ENCODE measurements around the gene TRIM72.
"Not testable (repeated sequence)": the region's sequence is repeated elsewhere in the genome, so short reads cannot be mapped to it uniquely, and the experiment has no call there.

Gene TRIM72

DNA sequence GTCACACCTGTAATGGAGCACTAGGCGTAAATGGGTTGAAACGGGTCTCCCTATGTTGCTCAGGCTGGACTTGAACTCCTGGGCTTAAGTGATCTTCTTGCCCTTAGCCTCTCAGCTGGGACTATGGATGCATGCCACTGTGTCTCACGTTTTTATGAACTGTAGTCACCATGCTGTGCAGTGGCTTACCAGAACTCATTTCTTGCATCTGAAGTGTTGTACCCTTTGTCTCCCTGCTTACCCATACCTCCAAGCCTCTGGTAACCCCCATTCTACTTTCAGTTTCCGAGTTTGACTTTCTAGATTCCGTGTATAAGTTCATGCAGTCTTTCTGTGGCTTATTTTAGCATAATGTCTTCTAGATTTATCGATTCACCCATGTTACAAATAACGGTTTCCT is 19.0 kb upstream of the TRIM72 start:
- H3K4me3 ChIP-seq (ENCODE audit: low read depth, low read length): no peak overlapping the region
- no peak for DNase-seq (ENCODE audit: low read depth)
- TF ChIP-seq, protein P1, sequence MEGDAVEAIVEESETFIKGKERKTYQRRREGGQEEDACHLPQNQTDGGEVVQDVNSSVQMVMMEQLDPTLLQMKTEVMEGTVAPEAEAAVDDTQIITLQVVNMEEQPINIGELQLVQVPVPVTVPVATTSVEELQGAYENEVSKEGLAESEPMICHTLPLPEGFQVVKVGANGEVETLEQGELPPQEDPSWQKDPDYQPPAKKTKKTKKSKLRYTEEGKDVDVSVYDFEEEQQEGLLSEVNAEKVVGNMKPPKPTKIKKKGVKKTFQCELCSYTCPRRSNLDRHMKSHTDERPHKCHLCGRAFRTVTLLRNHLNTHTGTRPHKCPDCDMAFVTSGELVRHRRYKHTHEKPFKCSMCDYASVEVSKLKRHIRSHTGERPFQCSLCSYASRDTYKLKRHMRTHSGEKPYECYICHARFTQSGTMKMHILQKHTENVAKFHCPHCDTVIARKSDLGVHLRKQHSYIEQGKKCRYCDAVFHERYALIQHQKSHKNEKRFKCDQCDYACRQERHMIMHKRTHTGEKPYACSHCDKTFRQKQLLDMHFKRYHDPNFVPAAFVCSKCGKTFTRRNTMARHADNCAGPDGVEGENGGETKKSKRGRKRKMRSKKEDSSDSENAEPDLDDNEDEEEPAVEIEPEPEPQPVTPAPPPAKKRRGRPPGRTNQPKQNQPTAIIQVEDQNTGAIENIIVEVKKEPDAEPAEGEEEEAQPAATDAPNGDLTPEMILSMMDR (IDR thresholded peaks at IDR 0.05; ENCODE audit: low read depth, low read length): no peak
- TF ChIP-seq MYC (IDR thresholded peaks at IDR 0.05; ENCODE audit: low read depth, low read length) (no peak), POLR2A (IDR thresholded peaks at IDR 0.05; ENCODE audit: extremely low read depth, insufficient read length) (peak; percentile 16)
- TF ChIP-seq, protein P2, sequence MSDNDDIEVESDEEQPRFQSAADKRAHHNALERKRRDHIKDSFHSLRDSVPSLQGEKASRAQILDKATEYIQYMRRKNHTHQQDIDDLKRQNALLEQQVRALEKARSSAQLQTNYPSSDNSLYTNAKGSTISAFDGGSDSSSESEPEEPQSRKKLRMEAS (IDR thresholded peaks at IDR 0.05; ENCODE audit: low read depth, low read length): no peak

DNA sequence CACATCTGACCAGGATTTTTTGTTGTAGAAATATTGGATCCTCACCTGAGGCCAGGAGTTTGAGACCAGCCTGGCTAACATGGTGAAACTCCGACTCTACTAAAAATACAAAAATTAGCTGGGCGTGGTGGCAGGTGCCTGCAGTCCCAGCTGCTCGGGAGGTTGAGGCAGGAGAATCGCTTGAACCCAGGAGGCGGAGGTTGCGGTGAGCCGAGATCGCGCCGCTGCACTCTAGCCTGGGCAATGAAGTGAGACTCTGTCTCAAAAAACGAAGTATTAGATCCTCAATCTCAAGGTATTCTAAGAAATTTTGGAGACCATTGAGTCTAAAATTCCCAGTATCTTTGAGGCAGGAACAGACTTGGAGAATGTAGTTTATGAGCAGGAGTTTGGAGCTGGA is 18.1 kb upstream of the TRIM72 start:
- DNase-seq (ENCODE audit: low read depth); H3K4me3 ChIP-seq (ENCODE audit: low read depth, low read length): not testable (repeated sequence)

DNA sequence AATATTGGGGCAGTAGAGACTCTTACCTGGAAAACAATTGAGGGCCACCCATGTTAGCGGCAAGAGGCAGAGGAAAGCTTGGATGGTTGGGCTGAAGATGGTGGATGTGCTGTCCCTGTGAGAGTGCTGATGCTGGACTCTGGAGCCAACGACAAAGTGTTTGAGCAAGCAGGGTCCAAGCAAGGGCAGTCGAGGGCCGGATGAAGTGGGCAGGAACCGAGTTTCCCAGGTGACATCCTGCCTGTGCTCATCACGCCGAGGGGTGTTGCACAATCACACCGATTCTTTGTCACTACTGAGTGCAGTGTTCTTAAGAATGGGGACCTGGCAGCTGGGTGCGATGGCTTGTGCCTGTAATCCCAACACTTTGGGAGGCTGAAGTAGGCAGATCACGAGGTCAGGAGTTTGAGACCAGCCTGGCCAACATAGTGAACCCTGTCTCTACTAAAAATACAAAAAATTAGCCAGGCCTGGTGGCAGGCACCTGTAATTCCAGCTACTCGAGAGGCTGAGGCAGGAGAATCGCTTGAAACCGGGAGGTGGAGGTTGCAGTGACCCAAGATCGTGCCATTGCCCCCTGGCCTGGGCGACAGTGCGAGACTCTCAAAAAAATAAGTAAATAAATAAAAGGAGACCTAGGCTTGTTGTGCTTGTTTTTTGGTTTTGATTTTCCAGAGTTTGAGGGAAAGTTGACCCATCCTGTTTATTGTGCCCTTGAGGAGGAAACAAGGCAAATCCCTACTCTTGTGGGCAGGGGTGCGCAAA is 17.4 kb upstream of the TRIM72 start:
- DNase-seq (ENCODE audit: low read depth): peak; percentile 58
- TF ChIP-seq, protein P2 (IDR thresholded peaks at IDR 0.05; ENCODE audit: low read depth, low read length): no peak
- TF ChIP-seq, protein P1 (IDR thresholded peaks at IDR 0.05; ENCODE audit: low read depth, low read length): no peak
- H3K4me3 ChIP-seq (ENCODE audit: low read depth, low read length): no peak overlapping the region

DNA sequence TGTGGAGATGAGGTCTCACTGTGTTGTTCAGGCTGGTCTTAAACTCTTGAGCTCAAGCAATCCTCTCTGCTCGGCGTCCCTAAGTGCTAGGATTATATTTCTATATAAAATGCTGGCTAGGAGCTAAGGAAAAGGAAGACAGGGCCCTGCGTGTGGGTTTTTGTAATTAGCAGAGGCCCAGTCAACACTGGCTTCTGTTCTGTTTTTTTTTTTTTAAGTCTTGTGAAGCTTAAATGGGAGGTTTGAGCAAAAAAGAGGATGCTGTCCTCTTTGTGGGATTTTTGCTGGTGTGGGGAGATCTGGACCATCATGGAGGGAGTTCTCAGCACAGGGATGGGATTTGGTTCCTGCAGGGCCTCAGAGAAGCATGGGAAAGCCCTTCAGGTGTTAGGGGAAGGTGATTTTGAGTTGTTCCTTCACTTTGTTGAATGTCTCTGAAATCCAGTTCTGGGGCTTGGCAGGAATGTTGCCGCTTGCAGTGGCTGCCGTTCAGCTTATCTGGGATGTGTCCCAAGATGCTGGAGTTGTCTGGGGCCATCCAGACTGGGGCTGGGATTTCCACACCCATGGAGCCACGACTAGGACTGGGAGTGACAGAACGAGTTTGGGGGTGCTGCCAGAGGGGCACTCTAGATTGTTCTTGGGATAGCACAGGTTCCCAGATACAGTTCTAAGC is 15.6 kb upstream of the TRIM72 start:
- H3K4me3 ChIP-seq (ENCODE audit: low read depth, low read length): no peak overlapping the region
- TF ChIP-seq MYC (IDR thresholded peaks at IDR 0.05; ENCODE audit: low read depth, low read length) (no peak), POLR2A (IDR thresholded peaks at IDR 0.05; ENCODE audit: extremely low read depth, insufficient read length) (no peak)
- TF ChIP-seq, protein P2 (IDR thresholded peaks at IDR 0.05; ENCODE audit: low read depth, low read length): no peak
- TF ChIP-seq, protein P1 (IDR thresholded peaks at IDR 0.05; ENCODE audit: low read depth, low read length): no peak
- DNase-seq (ENCODE audit: low read depth): no peak

DNA sequence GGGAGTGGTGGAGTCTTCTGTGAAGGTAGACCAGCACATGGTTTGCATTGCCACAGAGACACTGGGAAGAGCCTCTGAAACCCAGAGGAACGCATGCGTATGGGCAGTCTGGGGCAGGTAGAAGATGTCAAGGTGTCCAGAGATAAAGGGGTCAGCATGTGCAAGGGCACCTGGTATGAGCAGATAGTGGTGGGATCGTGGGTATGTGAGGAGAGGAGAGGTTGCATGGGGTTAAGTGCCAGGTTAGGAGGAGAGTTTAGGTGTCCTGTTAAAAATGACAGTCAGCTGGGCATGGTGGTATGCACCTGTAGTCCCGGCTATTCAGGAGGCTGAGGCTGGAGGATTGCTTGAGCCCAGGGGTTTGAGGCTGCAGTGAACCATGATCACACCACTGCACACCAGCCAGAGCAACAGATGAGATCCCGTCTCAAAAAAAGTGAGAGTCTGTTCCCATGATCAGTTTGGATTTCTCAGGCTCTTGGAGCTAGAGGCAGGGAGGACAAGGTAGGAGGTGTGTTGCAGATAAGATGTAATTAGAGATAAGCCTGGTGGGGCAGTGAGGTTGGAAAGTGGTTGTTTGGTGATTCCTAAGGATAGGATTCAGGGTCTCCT is 14.4 kb upstream of the TRIM72 start:
- DNase-seq (ENCODE audit: low read depth): no peak
- H3K4me3 ChIP-seq (ENCODE audit: low read depth, low read length): no peak overlapping the region
- TF ChIP-seq, protein P1 (IDR thresholded peaks at IDR 0.05; ENCODE audit: low read depth, low read length): no peak

DNA sequence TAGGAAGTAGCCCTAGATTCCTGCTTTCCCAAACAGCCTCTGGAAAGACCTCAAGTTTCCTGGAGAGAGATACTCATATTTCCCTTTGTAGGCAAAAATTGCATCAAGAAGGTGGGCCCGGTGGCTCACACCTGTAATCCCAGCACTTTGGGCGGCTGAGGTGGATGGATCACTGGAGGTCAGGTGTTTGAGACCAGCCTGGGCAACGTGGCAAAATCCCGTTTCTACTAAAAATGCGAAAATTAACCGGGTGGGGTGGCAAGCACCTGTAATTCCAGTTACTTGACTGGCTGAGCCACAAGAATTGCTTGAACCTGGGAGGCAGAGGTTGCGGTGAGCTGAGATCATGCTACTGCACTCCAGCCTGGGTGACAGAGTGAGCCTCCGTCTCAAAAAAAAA is 13.8 kb upstream of the TRIM72 start:
- H3K4me3 ChIP-seq (ENCODE audit: low read depth, low read length); DNase-seq (ENCODE audit: low read depth): not testable (repeated sequence)

Data from NB4 (cell line).